OCI-LY1 (cell line): ENCODE results near the gene DCDC2.

Experiments used
- EZH2 ChIP-seq: fragments of 200-600 bp; sonication (generic), shearing (Covaris generic); IDR thresholded peaks from 2 replicates; pipeline ENCODE4 v1.8.0; 2017; ENCODE audit warnings: borderline replicate concordance, mixed run types, mild to moderate bottlenecking, antibody characterized with exemption, low read length, moderate library complexity, mixed read lengths
- TF ChIP-seq, protein P1 (sequence below): fragments of 200-600 bp; sonication (generic), shearing (Covaris generic); IDR thresholded peaks from 2 replicates; pipeline ENCODE4 v1.5.1; 2017; ENCODE audit warnings: mild to moderate bottlenecking, antibody characterized with exemption, low read length, moderate library complexity, mixed read lengths

DNA sequence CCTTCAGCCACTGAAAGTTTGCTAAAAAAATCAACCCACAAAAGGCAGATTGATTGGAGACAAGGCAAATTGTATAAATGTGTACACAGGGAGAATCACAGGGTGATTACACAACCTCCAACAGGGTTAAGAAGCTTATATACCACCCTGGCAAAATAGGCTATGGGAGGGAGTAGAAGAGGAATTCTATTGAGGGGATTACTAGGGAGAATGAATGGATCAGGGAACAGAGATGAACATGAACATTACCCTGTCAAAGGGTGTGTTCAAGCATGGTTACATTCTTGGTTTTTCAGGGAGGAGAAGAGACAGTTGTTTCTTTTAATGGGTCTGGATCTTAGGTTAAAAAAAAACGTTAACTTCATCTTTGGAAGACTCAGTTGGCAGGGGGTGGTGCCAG is 39.8 kb upstream of the DCDC2 start:
- TF ChIP-seq, protein P1, sequence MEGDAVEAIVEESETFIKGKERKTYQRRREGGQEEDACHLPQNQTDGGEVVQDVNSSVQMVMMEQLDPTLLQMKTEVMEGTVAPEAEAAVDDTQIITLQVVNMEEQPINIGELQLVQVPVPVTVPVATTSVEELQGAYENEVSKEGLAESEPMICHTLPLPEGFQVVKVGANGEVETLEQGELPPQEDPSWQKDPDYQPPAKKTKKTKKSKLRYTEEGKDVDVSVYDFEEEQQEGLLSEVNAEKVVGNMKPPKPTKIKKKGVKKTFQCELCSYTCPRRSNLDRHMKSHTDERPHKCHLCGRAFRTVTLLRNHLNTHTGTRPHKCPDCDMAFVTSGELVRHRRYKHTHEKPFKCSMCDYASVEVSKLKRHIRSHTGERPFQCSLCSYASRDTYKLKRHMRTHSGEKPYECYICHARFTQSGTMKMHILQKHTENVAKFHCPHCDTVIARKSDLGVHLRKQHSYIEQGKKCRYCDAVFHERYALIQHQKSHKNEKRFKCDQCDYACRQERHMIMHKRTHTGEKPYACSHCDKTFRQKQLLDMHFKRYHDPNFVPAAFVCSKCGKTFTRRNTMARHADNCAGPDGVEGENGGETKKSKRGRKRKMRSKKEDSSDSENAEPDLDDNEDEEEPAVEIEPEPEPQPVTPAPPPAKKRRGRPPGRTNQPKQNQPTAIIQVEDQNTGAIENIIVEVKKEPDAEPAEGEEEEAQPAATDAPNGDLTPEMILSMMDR = no peak
- TF ChIP-seq EZH2 = no peak
